Panc1 (cell line): ENCODE results near the gene OXT. TPM values are rescaled to one million over a fixed set of nuclear protein-coding genes. Genes with fewer than 3 reads are reported as not detected.

Experiments used
- ATAC-seq: fragments of 200-7000 bp; cut with Tn5 transposase; 2 replicates; pipeline ENCODE4 v1.9.1; 2020; ENCODE audit warnings: mild to moderate bottlenecking, moderate library complexity
- BruUV-seq: library from RNA; stranded (reverse); fragments of 400-500 nt; replicated peaks from 2 replicates; lab custom pipeline; 2021; lab: Mats Ljungman, UMichigan
- CTCF ChIA-PET: fragments of 300-600 bp; sonication (Branson Sonifier 250); formaldehyde crosslinking; loops from one replicate; lab custom pipeline; 2022; ENCODE audit warnings: antibody characterized with exemption; lab: Charles Lee
- POLR2A ChIA-PET: fragments of 300-600 bp; sonication (Branson Sonifier 250); formaldehyde crosslinking; loops from one replicate; lab custom pipeline; 2022; ENCODE audit warnings: antibody characterized with exemption; lab: Charles Lee
- DNase-seq: peaks from one replicate; pipeline ENCODE4 v3.0.0-alpha.2; 2010; ENCODE audit warnings: low read depth, low spot score
- H3K27ac ChIP-seq: 2 replicates; pipeline ENCODE4 v1.5.1; 2011; ENCODE audit warnings: mild to moderate bottlenecking, low read length, inconsistent platforms
- H3K27me3 ChIP-seq: fragments of 200-500 bp; sonication (Bioruptor generic); 2 replicates; pipeline ENCODE4 v1.6.0; 2014; ENCODE audit warnings: low read length, inconsistent platforms; ENCODE audit not compliant: control insufficient read depth, insufficient read depth
- H3K36me3 ChIP-seq: fragments of 200-500 bp; sonication (Bioruptor generic); 2 replicates; pipeline ENCODE4 v1.5.1; 2014; ENCODE audit warnings: inconsistent platforms, mild to moderate bottlenecking, low read length, moderate library complexity; ENCODE audit not compliant: control insufficient read depth, insufficient read depth
- H3K4me1 ChIP-seq: 2 replicates; pipeline ENCODE4 v1.5.1; 2011; ENCODE audit warnings: inconsistent platforms, mild to moderate bottlenecking, low read length, moderate library complexity; ENCODE audit not compliant: control insufficient read depth, insufficient read depth
- H3K4me3 ChIP-seq, 2 experiments: 2 replicates each; pipeline ENCODE4 v1.5.1; 2011 to 2012; ENCODE audit warnings: low read depth in 2 of 2, low read length in 2 of 2, mild to moderate bottlenecking in 2 of 2, inconsistent platforms in 1 of 2, moderate library complexity in 1 of 2
- H3K9me3 ChIP-seq: fragments of 200-500 bp; sonication (Bioruptor generic); 2 replicates; pipeline ENCODE4 v1.5.1; 2014; ENCODE audit warnings: low read depth, mild to moderate bottlenecking, inconsistent platforms, low read length, moderate library complexity; ENCODE audit not compliant: control insufficient read depth, insufficient read depth
- CTCF ChIP-seq: fragments of 450-650 bp; IDR thresholded peaks from 2 replicates; pipeline ENCODE4 v1.5.1; 2017; ENCODE audit warnings: mild to moderate bottlenecking
- POLR2AphosphoS5 ChIP-seq: IDR thresholded peaks from 2 replicates; pipeline ENCODE4 v1.6.1; 2012; ENCODE audit warnings: mild to moderate bottlenecking, low read depth, low read length, moderate library complexity
- REST ChIP-seq, 2 experiments: IDR thresholded peaks; 2 replicates each; pipeline ENCODE4 v1.6.1; 2011 to 2012; ENCODE audit warnings: low read depth in 2 of 2, control low read depth in 1 of 2, low read length in 1 of 2, mild to moderate bottlenecking in 1 of 2, moderate library complexity in 1 of 2; ENCODE audit not compliant: insufficient read depth in 1 of 2
- SIN3A ChIP-seq: IDR thresholded peaks from 2 replicates; pipeline ENCODE4 v1.6.1; 2012; ENCODE audit warnings: low read depth, mild to moderate bottlenecking, low read length, moderate library complexity, borderline replicate concordance; ENCODE audit not compliant: insufficient read depth
- TCF7L2 ChIP-seq: IDR thresholded peaks from 2 replicates; pipeline ENCODE4 v1.6.1; 2011; ENCODE audit warnings: mild to moderate bottlenecking, low read depth, low read length, inconsistent platforms
- in situ Hi-C: cut with HindIII; loops from 2 replicates; pipeline ENCODE4 v1.10.0; 2016; ENCODE audit warnings: low sequenced_read_pairs, low pct_unique_long_range_greater_than_20kb
- intact Hi-C: fragments of 100-400 bp; cut with micrococcal nuclease; formaldehyde crosslinking; loops from one replicate; pipeline ENCODE4 v1.10.0; 2022; ENCODE audit not compliant: unreplicated experiment
- total RNA-seq: library from RNA; stranded (reverse); gene quantifications from one replicate; pipeline ENCODE4 v1.2.1, GENCODE V29; 2021; ENCODE audit not compliant: unreplicated experiment

Gene OXT
- total RNA-seq, 1 experiment from 2014 or later: not detected

- no TSS peak for BruUV-seq
- H3K27me3 ChIP-seq: no peaks in the 10 kb centered on the region
These were observed 13.0 kb downstream of the OXT start, which contains the start of gene AVP for GRCh38 chr20:3084283-3084985. Gene AVP (minus strand): TSS chr20:3084724. CDS start chr20:3084674, 50 bp downstream.

GRCh38 chr20:3084986-3085360 lies 13.6 kb downstream of the OXT start:
- no peak overlapping the region for H3K27ac ChIP-seq
- in situ Hi-C loops (no loop called here), intact Hi-C loops (no loop called here)
- no peak for DNase-seq
- no peak for TF ChIP-seq TCF7L2
- no peak for TF ChIP-seq CTCF
- TF ChIP-seq REST (IDR thresholded peaks at IDR 0.05; ENCODE audit: insufficient read depth in 1 of 2, low read depth in 2 of 2, low read length in 1 of 2): no peak
- no peak for TF ChIP-seq POLR2AphosphoS5
- TF ChIP-seq SIN3A: no peak
- no peaks in the 10 kb centered on the region for H3K36me3 ChIP-seq
- no TSS peak for BruUV-seq
- CTCF ChIA-PET: interaction anchor here (0.7 kb wide), 1 partner anchor 232 kb away, joined by 7 read pairs; no protein-coding TSS in a partner anchor
- POLR2A ChIA-PET: no interaction called here
- H3K4me1 ChIP-seq: peaks cover 16% of the 10 kb centered on the region
- ATAC-seq: no peak
- no peaks in the 10 kb centered on the region for H3K27me3 ChIP-seq
- no peak overlapping the region for H3K4me3 ChIP-seq
- no peaks in the 10 kb centered on the region for H3K9me3 ChIP-seq

More at GRCh38 chr20:3084283-3084985, 13.0 kb downstream of the OXT start, which contains the start of gene AVP:
- CTCF ChIA-PET: interaction anchor here (0.7 kb wide), 1 partner anchor 233 kb away, joined by 7 read pairs; no protein-coding TSS in a partner anchor
- TF ChIP-seq CTCF (no peak), SIN3A (no peak), TCF7L2 (no peak), POLR2AphosphoS5 (no peak), REST (IDR thresholded peaks at IDR 0.05; ENCODE audit: insufficient read depth in 1 of 2, low read depth in 2 of 2, low read length in 1 of 2) (no peak)
- Histone ChIP-seq H3K36me3 (no peaks in the 10 kb centered on the region), H3K4me3 (no peak within 1 kb of the TSS), H3K27ac (no peak within 1 kb of the TSS), H3K4me1 (peaks cover 16% of the 10 kb centered on the region), H3K9me3 (no peaks in the 10 kb centered on the region)
- intact Hi-C loops (no loop called here), in situ Hi-C loops (no loop called here)
- DNase-seq: no peak
- ATAC-seq: no peak
- POLR2A ChIA-PET: no interaction called here
